ENCODE results near the gene CDKN2B.
"Not testable (repeated sequence)": the region's sequence is repeated elsewhere in the genome, so short reads cannot be mapped to it uniquely, and the experiment has no call there.

Gene CDKN2B

GRCh38 chr9:22008717-22009505, at the start of gene CDKN2B:
TSS of gene CDKN2B (minus strand) at chr9:22009305. CDS start at chr9:22008953, 352 bp downstream.
- peak; percentile 94 for DNase-seq

GRCh38 chr9:22057972-22058371, 48.9 kb upstream of the CDKN2B start:
- not testable (repeated sequence) for DNase-seq

GRCh38 chr9:22056402-22056801, 47.3 kb upstream of the CDKN2B start:
- no peak for DNase-seq

GRCh38 chr9:22055090-22055489, 46.0 kb upstream of the CDKN2B start:
- peak; percentile 35 for DNase-seq

GRCh38 chr9:22054529-22054928, 45.4 kb upstream of the CDKN2B start:
- DNase-seq: no peak

GRCh38 chr9:22054076-22054475, 45.0 kb upstream of the CDKN2B start:
- DNase-seq: no peak

GRCh38 chr9:22053178-22053577, 44.1 kb upstream of the CDKN2B start:
- DNase-seq: peak; percentile 32

- peak; percentile 98 for DNase-seq
Observed at GRCh38 chr9:22052376-22052945, 43.4 kb upstream of the CDKN2B start.

GRCh38 chr9:22050924-22051323, 41.8 kb upstream of the CDKN2B start:
- no peak for DNase-seq

GRCh38 chr9:22049411-22049810, 40.3 kb upstream of the CDKN2B start:
- peak; percentile 39 for DNase-seq

GRCh38 chr9:22047596-22047995, 38.5 kb upstream of the CDKN2B start:
- no peak for DNase-seq

GRCh38 chr9:22046243-22046885, 37.3 kb upstream of the CDKN2B start:
- DNase-seq: no peak

- no peak for DNase-seq
Observed at GRCh38 chr9:22045423-22045822, 36.3 kb upstream of the CDKN2B start.

GRCh38 chr9:22044583-22044982, 35.5 kb upstream of the CDKN2B start:
- peak; percentile 87 for DNase-seq

GRCh38 chr9:22043928-22044327, 34.8 kb upstream of the CDKN2B start:
- DNase-seq: no peak

- DNase-seq: peak; percentile 55
Observed at GRCh38 chr9:22041775-22042174, 32.7 kb upstream of the CDKN2B start.

- DNase-seq: no peak
Observed at GRCh38 chr9:22041344-22041743, 32.2 kb upstream of the CDKN2B start.

- DNase-seq: peak; percentile 79
Observed at GRCh38 chr9:22040760-22041159, 31.7 kb upstream of the CDKN2B start.

GRCh38 chr9:22039258-22039657, 30.2 kb upstream of the CDKN2B start:
- DNase-seq: no peak

- DNase-seq: peak; percentile 44
Observed at GRCh38 chr9:22037954-22038690, 29.0 kb upstream of the CDKN2B start.

- no peak for DNase-seq
Observed at GRCh38 chr9:22036866-22037626, 27.9 kb upstream of the CDKN2B start.

GRCh38 chr9:22035591-22036011, 26.5 kb upstream of the CDKN2B start:
- DNase-seq: no peak
